HG03439 (cell line): ENCODE data around the gene GTF2F2.

ENCODE experiments used
- ATAC-seq: cut with Tn5 transposase; IDR thresholded peaks from one replicate; pipeline ENCODE4 v1.9.1; 2021; ENCODE audit warnings: mild to moderate bottlenecking, moderate library complexity; ENCODE audit not compliant: unreplicated experiment

GTF2F2 gene

GRCh38 chr13:45209229-45209628 lies 88.9 kb downstream of the GTF2F2 start:
- no peak for ATAC-seq

- ATAC-seq: no peak
These were observed 95.2 kb downstream of the GTF2F2 start for GRCh38 chr13:45215392-45216077.

- no peak for ATAC-seq
These were observed 95.9 kb downstream of the GTF2F2 start for GRCh38 chr13:45216193-45216592.

GRCh38 chr13:45218689-45219088 lies 98.4 kb downstream of the GTF2F2 start:
- ATAC-seq: no peak

- no peak for ATAC-seq
These were observed 99.0 kb downstream of the GTF2F2 start for GRCh38 chr13:45219123-45219891.

- no peak for ATAC-seq
These were observed 99.6 kb downstream of the GTF2F2 start for GRCh38 chr13:45219938-45220375.

GRCh38 chr13:45220403-45220802 lies 100.1 kb downstream of the GTF2F2 start:
- no peak for ATAC-seq

- no peak for ATAC-seq
These were observed 102.2 kb downstream of the GTF2F2 start for GRCh38 chr13:45222516-45222915.

GRCh38 chr13:45222919-45223318 lies 102.6 kb downstream of the GTF2F2 start:
- no peak for ATAC-seq

GRCh38 chr13:45224176-45224575 lies 103.9 kb downstream of the GTF2F2 start:
- ATAC-seq: no peak

GRCh38 chr13:45225370-45225769 lies 105.1 kb downstream of the GTF2F2 start:
- ATAC-seq: no peak

- no peak for ATAC-seq
These were observed 105.7 kb downstream of the GTF2F2 start for GRCh38 chr13:45226024-45226423.

GRCh38 chr13:45228002-45228401 lies 107.7 kb downstream of the GTF2F2 start:
- no peak for ATAC-seq

GRCh38 chr13:45229172-45229571 lies 108.9 kb downstream of the GTF2F2 start:
- ATAC-seq: no peak

- no peak for ATAC-seq
These were observed 111.0 kb downstream of the GTF2F2 start for GRCh38 chr13:45231305-45231704.

- no peak for ATAC-seq
These were observed 111.4 kb downstream of the GTF2F2 start for GRCh38 chr13:45231722-45232121.

- no peak for ATAC-seq
These were observed 112.3 kb downstream of the GTF2F2 start for GRCh38 chr13:45232591-45232990.

- ATAC-seq: no peak
These were observed 118.9 kb downstream of the GTF2F2 start for GRCh38 chr13:45238945-45239795.

GRCh38 chr13:45240143-45240542 lies 119.8 kb downstream of the GTF2F2 start:
- no peak for ATAC-seq

- no peak for ATAC-seq
These were observed 121.8 kb downstream of the GTF2F2 start for GRCh38 chr13:45242070-45242469.

GRCh38 chr13:45242524-45242923 lies 122.2 kb downstream of the GTF2F2 start:
- ATAC-seq: no peak
